Astrocyte (in vitro differentiated cells and primary cell): ENCODE results near the gene ASGR1.

Experiments
- EZH2 ChIP-seq: IDR thresholded peaks from 2 replicates; pipeline ENCODE4 v1.6.1; 2012; ENCODE audit warnings: mild to moderate bottlenecking, low read length, inconsistent platforms; ENCODE audit not compliant: insufficient read depth
- TF ChIP-seq, protein P1 (sequence below): IDR thresholded peaks from 2 replicates; pipeline ENCODE4 v1.5.1; 2011; ENCODE audit warnings: low read depth, mild to moderate bottlenecking, inconsistent platforms, low read length, moderate library complexity; ENCODE audit not compliant: insufficient read depth

DNA sequence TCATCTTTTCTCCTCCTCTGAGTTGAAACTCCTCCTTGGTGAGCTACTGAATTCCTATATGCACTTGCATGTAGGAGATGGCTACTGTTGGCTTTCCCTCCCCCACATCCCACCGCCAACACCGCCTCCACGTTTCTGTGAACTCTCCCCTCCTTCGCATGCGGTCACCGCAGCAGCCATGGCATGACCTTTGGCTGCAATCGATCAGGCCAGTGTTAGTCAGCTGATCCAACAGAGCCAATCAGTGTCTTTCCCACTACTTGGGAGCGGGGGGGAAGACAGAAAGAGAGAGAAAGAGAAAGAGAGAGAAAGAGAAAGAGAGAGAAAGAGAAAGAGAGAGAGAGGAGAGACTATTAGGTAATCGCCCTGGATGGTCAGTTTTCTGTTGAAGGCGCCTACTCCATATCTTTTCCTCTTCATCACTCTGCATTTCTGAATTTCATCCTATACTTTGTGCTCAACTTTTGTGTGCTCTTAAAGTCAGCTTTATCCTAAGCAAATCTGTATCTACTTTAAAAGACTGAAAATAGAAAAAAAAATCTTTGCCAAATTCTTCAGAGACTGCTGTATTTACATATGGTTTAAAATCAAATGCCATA lies 22.7 kb downstream of the ASGR1 start:
- TF ChIP-seq, protein P1, sequence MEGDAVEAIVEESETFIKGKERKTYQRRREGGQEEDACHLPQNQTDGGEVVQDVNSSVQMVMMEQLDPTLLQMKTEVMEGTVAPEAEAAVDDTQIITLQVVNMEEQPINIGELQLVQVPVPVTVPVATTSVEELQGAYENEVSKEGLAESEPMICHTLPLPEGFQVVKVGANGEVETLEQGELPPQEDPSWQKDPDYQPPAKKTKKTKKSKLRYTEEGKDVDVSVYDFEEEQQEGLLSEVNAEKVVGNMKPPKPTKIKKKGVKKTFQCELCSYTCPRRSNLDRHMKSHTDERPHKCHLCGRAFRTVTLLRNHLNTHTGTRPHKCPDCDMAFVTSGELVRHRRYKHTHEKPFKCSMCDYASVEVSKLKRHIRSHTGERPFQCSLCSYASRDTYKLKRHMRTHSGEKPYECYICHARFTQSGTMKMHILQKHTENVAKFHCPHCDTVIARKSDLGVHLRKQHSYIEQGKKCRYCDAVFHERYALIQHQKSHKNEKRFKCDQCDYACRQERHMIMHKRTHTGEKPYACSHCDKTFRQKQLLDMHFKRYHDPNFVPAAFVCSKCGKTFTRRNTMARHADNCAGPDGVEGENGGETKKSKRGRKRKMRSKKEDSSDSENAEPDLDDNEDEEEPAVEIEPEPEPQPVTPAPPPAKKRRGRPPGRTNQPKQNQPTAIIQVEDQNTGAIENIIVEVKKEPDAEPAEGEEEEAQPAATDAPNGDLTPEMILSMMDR: no peak
- no peak for TF ChIP-seq EZH2
